ENCODE measurements around the gene TMEM267. TPM values are rescaled to one million over a fixed set of nuclear protein-coding genes. Genes with fewer than 3 reads are reported as not detected.
"Not testable (repeated sequence)": the region's sequence is repeated elsewhere in the genome, so short reads cannot be mapped to it uniquely, and the experiment has no call there.

Gene TMEM267
- polyA plus RNA-seq, 3 donors, result 15.1 to 22.7 (median 19.1) TPM

DNA sequence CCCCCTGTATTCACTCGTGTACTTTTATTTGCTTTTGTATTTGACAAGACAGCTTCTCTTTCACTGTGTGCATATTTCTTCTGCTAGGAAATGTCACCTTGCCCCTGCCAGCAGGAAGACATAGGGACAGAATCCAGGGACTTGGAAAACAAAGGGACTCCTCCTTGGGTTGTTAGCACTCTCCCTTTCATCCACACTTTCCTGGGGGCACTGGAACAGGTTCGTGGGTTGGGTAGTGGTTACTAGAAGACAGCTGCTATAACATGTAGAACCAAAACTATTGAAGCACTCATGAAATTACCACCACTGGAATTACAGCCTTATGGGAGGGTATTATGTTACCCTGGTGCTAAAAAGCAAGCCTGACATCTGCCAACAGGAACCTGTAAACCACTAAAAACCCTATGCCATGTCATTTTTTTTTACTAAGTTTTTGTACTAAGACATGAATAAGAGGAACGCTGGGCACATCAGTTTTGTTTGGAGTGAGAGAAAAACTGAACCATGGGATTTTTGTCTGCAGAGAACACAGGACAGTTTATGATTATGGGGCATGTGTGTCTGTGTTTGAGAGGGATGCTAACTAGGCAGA, 66.8 kb downstream of the TMEM267 start:
- no peak for DNase-seq (ENCODE audit: extremely low read depth in 1 of 11, low read depth in 9 of 11, low spot score in 4 of 11)

- DNase-seq (ENCODE audit: extremely low read depth in 1 of 11, low read depth in 9 of 11, low spot score in 4 of 11), result no peak
These were observed 67.5 kb downstream of the TMEM267 start for GRCh38 chr5:43415935-43416802.

DNA sequence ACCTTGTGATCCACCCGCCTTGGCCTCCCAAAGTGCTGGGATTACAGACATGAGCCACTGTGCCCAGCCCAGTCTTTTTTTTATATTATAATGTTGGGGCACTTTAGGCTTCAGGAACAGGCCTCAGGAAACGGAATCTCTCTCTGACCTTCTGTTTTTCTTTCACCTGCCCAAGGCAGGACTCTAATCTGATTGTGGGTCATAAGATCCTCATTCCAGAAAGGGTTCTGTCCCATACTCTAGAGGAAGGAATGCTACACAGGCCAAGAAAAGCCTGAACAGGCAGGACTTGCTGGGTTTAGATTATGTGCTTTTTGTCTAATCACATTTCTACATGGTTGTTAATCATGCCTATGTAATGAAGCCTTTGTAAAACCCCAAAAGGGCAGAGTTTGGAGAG, 69.7 kb downstream of the TMEM267 start:
- DNase-seq (ENCODE audit: extremely low read depth in 1 of 11, low read depth in 9 of 11, low spot score in 4 of 11), result no peak

DNA sequence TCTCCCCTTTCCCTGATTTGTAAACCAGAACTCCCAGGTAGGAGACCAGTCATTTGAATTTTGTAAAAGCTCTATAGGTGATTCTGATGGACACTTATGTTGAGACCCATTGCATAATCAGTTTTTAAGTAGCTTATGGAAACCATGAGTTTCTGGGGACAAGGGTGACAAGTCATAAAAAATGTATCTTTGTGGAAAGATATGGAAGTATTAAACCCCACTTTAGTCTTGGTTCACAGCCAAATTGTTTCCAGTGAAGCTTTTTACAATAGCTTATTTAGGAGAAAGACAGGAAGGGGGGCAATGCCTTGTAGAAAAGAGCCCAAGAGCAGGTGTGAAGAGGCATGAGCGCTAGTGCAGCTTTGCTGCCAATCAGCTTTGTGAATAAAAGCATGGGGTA, 71.0 kb downstream of the TMEM267 start:
- DNase-seq (ENCODE audit: extremely low read depth in 1 of 11, low read depth in 9 of 11, low spot score in 4 of 11), result no peak

DNA sequence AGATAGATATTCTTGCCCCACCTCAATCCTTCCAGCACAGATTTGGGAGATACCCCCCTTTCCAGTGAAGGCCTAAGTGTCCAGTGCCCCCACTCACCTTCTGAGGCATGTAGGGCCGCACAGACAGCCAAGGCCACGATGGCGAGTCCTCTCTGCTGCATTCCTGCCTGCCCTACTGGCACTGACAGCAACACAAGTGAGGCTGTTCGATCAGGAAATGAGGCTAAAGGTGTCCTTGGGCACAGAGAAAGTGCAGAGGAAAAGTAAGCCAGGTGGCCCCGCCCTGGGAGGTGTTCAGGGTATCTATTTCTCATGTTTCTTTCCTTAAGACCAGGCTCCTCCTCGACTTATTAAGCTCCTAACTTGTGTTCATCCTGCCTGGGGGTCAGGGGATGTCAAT, 71.5 kb downstream of the TMEM267 start, which contains the start of gene CCL28:
TSS of gene CCL28 (minus strand) at position 236 of the 400 bp plus-strand sequence. CDS start at position 161, 75 bp downstream.
- DNase-seq (ENCODE audit: extremely low read depth in 1 of 11, low read depth in 9 of 11, low spot score in 4 of 11), result no peak

DNA sequence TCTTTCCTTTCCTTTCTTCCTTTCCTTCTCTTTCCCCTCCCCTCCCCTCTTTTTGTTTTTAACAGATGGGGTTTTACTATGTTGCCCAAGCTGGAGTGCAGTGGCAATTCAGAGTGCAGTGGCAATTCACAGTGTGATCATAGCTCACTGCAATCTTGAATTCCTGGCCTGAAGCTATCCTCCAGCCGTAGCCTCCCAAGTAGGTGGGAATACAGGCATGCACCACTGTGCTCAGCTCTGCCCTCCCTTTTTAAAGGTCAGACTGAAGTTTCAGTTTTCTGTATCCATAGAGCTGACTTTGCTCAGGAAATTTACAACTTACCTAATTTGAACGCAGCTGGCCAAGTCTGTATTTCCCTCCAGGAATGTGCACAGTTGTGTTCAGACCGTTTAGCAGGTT, 72.2 kb downstream of the TMEM267 start:
- DNase-seq (ENCODE audit: extremely low read depth in 1 of 11, low read depth in 9 of 11, low spot score in 4 of 11), result no peak

- no peak for DNase-seq (ENCODE audit: extremely low read depth in 1 of 11, low read depth in 9 of 11, low spot score in 4 of 11)
These were observed 73.3 kb downstream of the TMEM267 start for GRCh38 chr5:43410414-43410813.

GRCh38 chr5:43409809-43410271, 73.8 kb downstream of the TMEM267 start:
- DNase-seq (ENCODE audit: extremely low read depth in 1 of 11, low read depth in 9 of 11, low spot score in 4 of 11), result no peak

DNA sequence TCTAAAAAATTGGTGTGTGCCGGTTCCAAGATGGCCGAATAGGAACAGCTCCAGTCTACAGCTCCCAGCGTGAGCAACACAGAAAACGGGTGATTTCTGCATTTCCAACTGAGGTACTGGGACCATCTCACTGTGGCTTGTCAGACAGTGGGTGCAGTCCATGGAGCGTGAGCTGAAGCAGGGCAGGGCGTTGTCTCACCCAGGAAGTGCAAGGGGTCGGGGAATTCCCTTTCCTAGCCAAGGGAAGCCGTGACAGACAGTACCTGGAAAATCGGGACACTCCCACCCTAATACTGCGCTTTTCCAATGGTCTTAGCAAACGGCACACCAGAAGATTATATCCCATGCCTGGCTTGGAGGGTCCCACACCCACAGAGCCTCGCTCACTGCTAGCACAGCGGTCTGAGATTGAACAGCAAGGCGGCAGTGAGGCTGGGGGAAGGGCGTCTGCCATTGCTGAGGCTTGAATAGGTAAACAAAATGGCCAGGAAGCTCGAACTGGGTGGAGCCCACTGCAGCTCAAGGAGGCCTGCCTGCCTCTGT, 81.1 kb downstream of the TMEM267 start:
- DNase-seq (ENCODE audit: extremely low read depth in 1 of 11, low read depth in 9 of 11, low spot score in 4 of 11), result not testable (repeated sequence)

DNA sequence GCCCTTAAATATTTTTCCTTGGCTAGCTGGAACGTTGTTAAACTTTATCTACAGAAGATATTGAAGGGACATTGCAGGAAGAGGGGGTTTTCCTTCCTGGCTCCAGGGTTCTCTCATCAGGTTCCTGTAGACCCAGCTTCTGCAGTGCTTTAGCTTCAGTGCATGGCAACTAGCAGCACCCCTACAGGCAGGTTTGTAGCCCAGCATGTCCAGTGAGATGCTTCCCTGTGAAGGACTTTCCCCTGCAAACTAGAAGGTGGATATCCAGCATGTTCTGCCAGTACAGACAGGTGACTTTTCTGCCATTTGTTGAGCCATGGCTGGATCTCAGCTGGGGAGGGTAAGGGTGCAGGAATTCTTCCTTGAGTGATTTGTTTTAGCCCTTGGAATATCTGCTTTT, 81.8 kb downstream of the TMEM267 start:
- DNase-seq (ENCODE audit: extremely low read depth in 1 of 11, low read depth in 9 of 11, low spot score in 4 of 11), result no peak

- DNase-seq (ENCODE audit: extremely low read depth in 1 of 11, low read depth in 9 of 11, low spot score in 4 of 11), result no peak
These were observed 83.6 kb downstream of the TMEM267 start for GRCh38 chr5:43400082-43400481.

DNA sequence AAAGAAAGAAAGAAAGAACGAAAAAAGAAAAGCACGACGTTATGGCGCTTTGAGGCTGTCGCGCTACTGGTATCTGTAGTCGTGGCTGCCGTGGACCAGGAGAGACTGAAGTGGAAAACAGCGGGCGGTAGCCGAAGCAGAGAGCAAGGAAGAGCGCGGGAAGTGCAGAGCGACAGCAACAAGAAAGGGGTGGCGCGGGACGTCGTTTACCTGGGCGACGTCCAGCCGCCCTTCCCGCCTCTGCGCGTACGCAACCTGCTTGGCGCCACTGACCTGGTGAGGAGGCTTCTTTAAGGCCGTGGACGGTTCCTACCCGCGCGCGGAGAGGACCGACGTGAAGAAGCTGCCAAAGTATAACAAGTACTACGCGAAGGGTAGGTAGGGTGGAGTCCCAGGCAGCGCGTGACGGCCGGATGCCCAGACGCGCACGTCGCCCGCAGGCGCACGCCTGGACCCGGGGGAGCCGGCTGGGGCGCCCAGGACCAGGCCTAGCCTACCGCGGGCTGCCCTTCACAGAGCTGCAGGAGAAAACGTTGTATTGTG, 86.8 kb downstream of the TMEM267 start:
- peak in 10 of 11 donors; percentile 3 to 38 (median 20) for DNase-seq (ENCODE audit: extremely low read depth in 1 of 11, low read depth in 9 of 11, low spot score in 4 of 11)

Other genes starting within 250 kb of the TMEM267 start
- gene HMGCS1, start 170.5 kb downstream of the TMEM267 start, polyA plus RNA-seq (ENCODE audit: insufficient read length in 3 of 3), result 100 to 1,000 TPM; 114 to 157 (median 129) TPM
- gene CCL28, start 71.5 kb downstream of the TMEM267 start, polyA plus RNA-seq (ENCODE audit: insufficient read length in 3 of 3), result 1 to 10 TPM; 2.6 to 4.3 (median 2.8) TPM
- 1 to 10 TPM; 4.9 to 5.9 (median 5.4) TPM for gene C5orf34, start 31.3 kb upstream of the TMEM267 start, polyA plus RNA-seq (ENCODE audit: insufficient read length in 3 of 3)
- 100 to 1,000 TPM; 129 to 186 (median 149) TPM for gene PAIP1, start 73.2 kb upstream of the TMEM267 start, polyA plus RNA-seq (ENCODE audit: insufficient read length in 3 of 3)
- 100 to 1,000 TPM in 2 of 3 donors, 10 to 100 TPM in 1; 95.3 to 116 (median 107) TPM for gene NNT, start 119.3 kb upstream of the TMEM267 start, polyA plus RNA-seq (ENCODE audit: insufficient read length in 3 of 3)

All from renal cortex interstitium (tissue), 11 donors.